A549 (cell line): ENCODE results near the gene CDH4.

Source experiments
- CBX8 ChIP-seq: fragments of 200-600 bp; sonication (generic); IDR thresholded peaks from 2 replicates; pipeline ENCODE4 v1.6.1; 2016
- CTCF ChIP-seq: fragments of >200 bp; sonication (Bioruptor Twin); formaldehyde crosslinking; IDR thresholded peaks from 3 replicates; pipeline ENCODE4 v1.5.1; 2016
- JUN ChIP-seq, 2 experiments: fragments of >200 bp; sonication (Bioruptor Twin); formaldehyde crosslinking; IDR thresholded peaks; 2 replicates in 1 of 2; 3 replicates in 1 of 2; pipeline ENCODE4 v1.6.1; 2016 to 2017
- JUNB ChIP-seq: fragments of >200 bp; sonication (Bioruptor Twin); formaldehyde crosslinking; IDR thresholded peaks from 2 replicates; pipeline ENCODE4 v1.6.1; 2016
- POLR2A ChIP-seq: IDR thresholded peaks from 2 replicates; pipeline ENCODE4 v1.6.1; 2012; ENCODE audit warnings: mild to moderate bottlenecking, low read length

GRCh38 chr20:61815176-61815575 is 563.1 kb downstream of the CDH4 start:
- no peak for TF ChIP-seq CTCF
- no peak for TF ChIP-seq CBX8
- TF ChIP-seq POLR2A, result no peak
- TF ChIP-seq JUNB, result no peak
- TF ChIP-seq JUN (IDR thresholded peaks at IDR 0.05), result no peak
